Measurements from ENCODE around the gene TBXAS1.

Gene TBXAS1

GRCh38 chr7:140068033-140068432 lies 239.0 kb downstream of the TBXAS1 start:
- no peak for TF ChIP-seq EZH2phosphoT487 (conservative IDR thresholded peaks at IDR 0.05; ENCODE audit: low read length)
- TF ChIP-seq, protein P1, sequence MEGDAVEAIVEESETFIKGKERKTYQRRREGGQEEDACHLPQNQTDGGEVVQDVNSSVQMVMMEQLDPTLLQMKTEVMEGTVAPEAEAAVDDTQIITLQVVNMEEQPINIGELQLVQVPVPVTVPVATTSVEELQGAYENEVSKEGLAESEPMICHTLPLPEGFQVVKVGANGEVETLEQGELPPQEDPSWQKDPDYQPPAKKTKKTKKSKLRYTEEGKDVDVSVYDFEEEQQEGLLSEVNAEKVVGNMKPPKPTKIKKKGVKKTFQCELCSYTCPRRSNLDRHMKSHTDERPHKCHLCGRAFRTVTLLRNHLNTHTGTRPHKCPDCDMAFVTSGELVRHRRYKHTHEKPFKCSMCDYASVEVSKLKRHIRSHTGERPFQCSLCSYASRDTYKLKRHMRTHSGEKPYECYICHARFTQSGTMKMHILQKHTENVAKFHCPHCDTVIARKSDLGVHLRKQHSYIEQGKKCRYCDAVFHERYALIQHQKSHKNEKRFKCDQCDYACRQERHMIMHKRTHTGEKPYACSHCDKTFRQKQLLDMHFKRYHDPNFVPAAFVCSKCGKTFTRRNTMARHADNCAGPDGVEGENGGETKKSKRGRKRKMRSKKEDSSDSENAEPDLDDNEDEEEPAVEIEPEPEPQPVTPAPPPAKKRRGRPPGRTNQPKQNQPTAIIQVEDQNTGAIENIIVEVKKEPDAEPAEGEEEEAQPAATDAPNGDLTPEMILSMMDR (IDR thresholded peaks at IDR 0.05; ENCODE audit: insufficient read depth, low read length, poor library complexity, severe bottlenecking), result no peak
- Histone ChIP-seq H3K9me2 (replicated peaks; ENCODE audit: insufficient read depth, low read length) (no peaks in the 10 kb centered on the region), H4K20me1 (ENCODE audit: low read depth, low read length) (no peaks in the 10 kb centered on the region), H3F3A (ENCODE audit: insufficient read depth) (no peaks in the 10 kb centered on the region), H3K27me3 (ENCODE audit: low read length) (no peaks in the 10 kb centered on the region), H3K4me3 (ENCODE audit: insufficient read depth, low read length, poor library complexity, severe bottlenecking) (no peak overlapping the region), H3K9me3 (ENCODE audit: insufficient read depth, low read length) (peaks cover 20% of the 10 kb centered on the region), H3K79me2 (ENCODE audit: insufficient read depth, low read length) (no peaks in the 10 kb centered on the region), H3K4me2 (ENCODE audit: low read depth, low read length, poor library complexity, severe bottlenecking) (no peak overlapping the region), H3K9ac (ENCODE audit: low read length) (no peak overlapping the region), H3K27ac (ENCODE audit: low read depth, low read length) (no peak overlapping the region), H2AFZ (ENCODE audit: low read depth, low read length, severe bottlenecking) (no peak overlapping the region), H3K36me3 (ENCODE audit: low read length) (no peaks in the 10 kb centered on the region)

- H4K20me1 ChIP-seq (ENCODE audit: low read depth, low read length), result no peaks in the 10 kb centered on the region
- no peaks in the 10 kb centered on the region for H3F3A ChIP-seq (ENCODE audit: insufficient read depth)
- no peak overlapping the region for H3K4me3 ChIP-seq (ENCODE audit: insufficient read depth, low read length, poor library complexity, severe bottlenecking)
- no peak overlapping the region for H3K9ac ChIP-seq (ENCODE audit: low read length)
- H3K4me2 ChIP-seq (ENCODE audit: low read depth, low read length, poor library complexity, severe bottlenecking), result no peak overlapping the region
- TF ChIP-seq EZH2phosphoT487 (conservative IDR thresholded peaks at IDR 0.05; ENCODE audit: low read length), result no peak
- TF ChIP-seq, protein P1 (IDR thresholded peaks at IDR 0.05; ENCODE audit: insufficient read depth, low read length, poor library complexity, severe bottlenecking), result no peak
- H3K79me2 ChIP-seq (ENCODE audit: insufficient read depth, low read length), result no peaks in the 10 kb centered on the region
- no peaks in the 10 kb centered on the region for H3K36me3 ChIP-seq (ENCODE audit: low read length)
- no peaks in the 10 kb centered on the region for H3K9me2 ChIP-seq (replicated peaks; ENCODE audit: insufficient read depth, low read length)
- H3K9me3 ChIP-seq (ENCODE audit: insufficient read depth, low read length), result peaks cover 20% of the 10 kb centered on the region
- no peaks in the 10 kb centered on the region for H3K27me3 ChIP-seq (ENCODE audit: low read length)
- H2AFZ ChIP-seq (ENCODE audit: low read depth, low read length, severe bottlenecking), result no peak overlapping the region
- no peak overlapping the region for H3K27ac ChIP-seq (ENCODE audit: low read depth, low read length)
Measured at GRCh38 chr7:140069298-140069949, 240.4 kb downstream of the TBXAS1 start.
